Measurements from ENCODE around the gene NHERF2.
A peak's percentile ranks its signal among the peaks of the same experiment; 100 is the strongest.

The NHERF2 gene

GRCh38 chr16:2040787-2041522 lies 14.3 kb downstream of the NHERF2 start:
- no peak for DNase-seq

DNA sequence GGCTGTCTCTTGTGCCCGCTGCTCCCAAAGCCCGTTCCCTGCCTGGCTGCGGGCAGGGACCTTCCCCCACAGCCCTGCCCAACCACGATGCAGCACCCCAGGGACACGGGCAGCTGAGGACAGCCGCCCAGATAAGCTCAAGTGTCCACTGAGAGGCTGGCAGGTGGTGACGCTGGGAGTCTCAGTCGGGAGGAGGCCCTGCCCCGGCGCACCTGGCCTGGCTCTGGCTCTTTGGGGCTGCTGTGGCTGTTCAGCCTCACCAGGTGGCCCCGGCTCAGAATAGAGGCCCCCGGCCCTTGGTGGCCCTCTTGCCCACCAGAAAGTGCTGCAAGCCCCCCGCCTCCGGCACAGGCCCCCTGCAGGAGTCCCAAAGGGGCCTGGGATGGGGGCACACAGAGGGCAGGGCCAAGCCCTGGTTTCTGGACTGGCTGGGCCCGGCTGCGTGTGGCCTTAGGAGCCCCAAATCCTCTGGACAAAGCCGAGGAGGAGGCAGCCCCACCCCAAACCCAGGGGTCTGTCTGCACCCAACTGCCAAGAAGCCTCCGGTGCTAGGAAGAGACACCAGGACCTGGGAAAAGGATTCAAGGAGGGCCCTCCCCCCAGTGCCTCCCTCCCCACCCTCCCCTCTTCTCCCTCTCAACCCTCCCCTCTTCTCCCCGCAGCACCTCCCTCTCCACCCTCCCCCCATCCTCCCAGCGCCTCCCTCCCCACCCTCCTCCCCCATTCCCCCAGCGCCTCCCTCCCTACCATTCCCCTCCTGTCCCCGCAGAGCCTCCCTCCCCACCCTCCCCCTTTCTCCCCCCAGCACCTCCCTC lies 15.7 kb downstream of the NHERF2 start:
- DNase-seq = no peak
- ATAC-seq = no peak

More at GRCh38 chr16:2040787-2041522, 14.3 kb downstream of the NHERF2 start:
- no peak for ATAC-seq

DNA sequence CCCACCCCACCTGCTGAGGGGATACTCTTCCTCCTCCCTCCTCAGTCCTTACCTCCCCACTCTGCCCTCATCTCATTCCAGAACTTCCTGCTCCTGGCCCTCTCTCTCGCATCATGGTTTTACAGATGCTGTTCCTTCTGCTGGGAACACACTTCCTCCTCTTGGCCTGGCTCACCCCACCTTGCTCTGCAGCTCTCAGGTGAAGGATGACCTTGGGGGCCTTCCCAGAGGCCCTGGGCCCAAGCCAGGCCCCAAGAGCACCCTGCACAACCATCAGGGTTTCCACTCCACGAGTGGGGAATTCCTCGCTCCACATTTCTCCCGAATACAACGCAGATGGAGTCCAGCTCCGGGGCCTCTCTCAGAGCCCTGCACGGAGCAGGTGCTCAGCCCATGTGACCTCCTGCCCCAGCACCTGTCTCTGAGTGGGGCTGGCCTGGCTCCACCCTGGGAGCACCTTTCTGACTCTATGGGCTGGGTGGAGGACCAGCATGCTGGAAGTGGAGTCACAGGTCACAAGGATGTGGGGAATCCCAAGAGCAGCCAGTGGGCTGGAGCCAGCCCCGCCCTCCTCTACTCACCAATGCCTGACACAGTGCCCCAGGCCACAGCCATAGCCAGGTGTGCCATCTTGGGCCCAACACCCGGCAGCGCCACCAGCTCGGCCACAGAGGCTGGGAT lies 16.4 kb downstream of the NHERF2 start:
- ATAC-seq (no peak), DNase-seq (no peak)

DNA sequence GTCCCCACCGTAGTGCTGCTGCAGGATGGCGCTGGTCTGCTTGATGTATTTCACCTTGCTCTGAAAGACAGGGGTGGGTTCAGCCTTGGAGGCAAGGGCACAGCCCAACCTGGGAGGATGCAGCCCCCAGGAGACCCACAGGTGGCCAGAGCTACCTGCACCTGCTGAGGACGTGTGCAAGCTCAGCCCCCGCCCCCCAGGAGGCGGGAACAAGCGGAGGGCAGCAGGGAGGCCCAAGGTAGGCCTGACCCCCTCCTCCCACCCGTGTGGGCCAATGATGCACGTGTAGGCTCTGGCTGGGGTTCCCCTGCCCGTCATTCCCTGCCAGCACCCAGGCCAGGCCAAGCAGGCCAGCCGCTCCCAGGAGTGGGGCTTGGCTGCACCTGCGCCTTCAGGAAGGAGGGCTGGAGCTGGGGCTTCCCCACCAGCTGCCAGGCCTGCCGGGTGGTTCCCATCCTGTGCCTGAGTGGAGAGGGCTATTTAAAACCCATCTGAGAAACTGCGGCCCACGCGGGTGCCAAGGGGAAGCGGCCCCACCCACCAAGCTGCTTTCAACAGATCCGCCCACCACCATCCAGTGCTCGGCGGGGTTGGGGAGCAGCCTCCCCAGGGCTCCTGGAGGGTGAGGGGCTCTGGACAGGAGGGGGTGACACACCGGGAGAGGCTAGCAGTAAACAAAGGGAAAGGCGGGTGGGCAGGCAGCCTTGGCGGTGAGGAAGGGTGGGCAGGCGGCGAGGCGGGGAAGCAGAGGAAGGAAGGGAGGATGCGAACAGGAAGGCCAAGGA lies 17.2 kb downstream of the NHERF2 start:
- no peak for ATAC-seq
- no peak for DNase-seq

- ATAC-seq (no peak), DNase-seq (no peak)
Measured at GRCh38 chr16:2044541-2044940, 17.8 kb downstream of the NHERF2 start.

- no peak for DNase-seq
- ATAC-seq = no peak
Measured at GRCh38 chr16:2045965-2046892, 19.5 kb downstream of the NHERF2 start.

- DNase-seq (no peak), ATAC-seq (no peak)
Measured at GRCh38 chr16:2046893-2047329, 20.2 kb downstream of the NHERF2 start.

DNA sequence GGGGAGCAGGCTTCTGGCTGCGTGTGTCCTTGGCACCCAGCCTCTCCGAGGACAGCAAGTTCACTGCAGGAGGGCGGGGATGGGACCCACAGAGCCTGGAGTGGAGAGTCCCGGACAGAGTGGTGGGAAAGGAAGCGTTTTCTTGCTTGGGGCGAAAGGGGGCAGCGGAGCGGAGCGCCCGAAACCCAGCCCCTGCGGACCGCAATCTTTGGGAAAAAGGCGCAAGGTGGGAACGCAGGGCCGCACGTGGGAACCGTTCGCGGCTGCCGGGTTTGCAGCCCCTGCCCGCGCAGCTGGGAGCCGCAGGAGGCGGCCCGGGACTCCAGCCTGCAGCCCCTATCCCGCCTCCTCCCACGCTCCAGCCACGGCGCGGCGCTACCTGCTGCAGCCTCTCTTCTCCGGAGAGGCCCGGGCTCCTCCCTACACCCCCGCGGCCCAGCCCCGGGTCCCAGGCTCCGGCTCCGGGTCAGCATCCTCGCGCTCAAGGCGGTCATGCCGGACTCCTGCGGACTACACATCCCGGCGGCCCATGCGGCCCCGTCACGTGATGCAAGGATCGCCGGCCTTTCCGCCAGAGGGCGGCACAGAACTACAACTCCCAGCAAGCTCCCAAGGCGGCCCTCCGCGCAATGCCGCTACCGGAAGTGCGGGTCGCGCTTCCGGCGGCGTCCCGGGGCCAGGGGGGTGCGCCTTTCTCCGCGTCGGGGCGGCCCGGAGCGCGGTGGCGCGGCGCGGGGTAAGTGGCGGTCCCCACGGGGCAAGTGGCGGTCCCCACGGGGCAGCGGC lies 20.8 kb downstream of the NHERF2 start, which contains the start of the genes NTHL1 and TSC2:
TSS of gene NTHL1 (minus strand) at position 505 of the 786 bp plus-strand sequence. CDS start at position 494, 11 bp downstream.
TSS of gene TSC2 (plus strand) at position 656 of the 786 bp plus-strand sequence. CDS start 631 bp downstream, outside the sequence.
- peak; percentile 96 for DNase-seq
- peak; percentile 98 for ATAC-seq

DNA sequence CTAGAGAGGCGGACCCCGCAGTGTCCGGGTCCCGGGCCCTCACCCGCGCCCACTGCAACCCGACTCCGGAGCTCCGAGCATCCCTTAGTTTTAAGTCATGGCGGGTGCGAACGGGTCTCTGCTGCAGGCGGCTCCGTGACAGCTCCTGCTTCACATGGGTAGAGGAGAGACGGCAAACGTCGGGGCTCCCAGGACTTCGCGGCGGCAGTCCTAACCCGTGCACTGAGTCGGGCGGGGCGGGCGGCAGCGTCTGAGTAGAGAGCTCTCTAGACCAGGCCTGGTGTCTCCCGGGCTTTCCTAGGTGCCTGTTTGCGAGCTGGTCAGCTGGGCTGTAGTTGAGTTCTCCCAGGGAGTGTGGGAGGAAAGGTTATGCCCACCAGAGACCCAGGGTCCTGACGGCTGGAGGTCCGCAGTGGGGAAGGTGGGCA lies 21.4 kb downstream of the NHERF2 start:
- DNase-seq = no peak
- ATAC-seq = no peak

DNA sequence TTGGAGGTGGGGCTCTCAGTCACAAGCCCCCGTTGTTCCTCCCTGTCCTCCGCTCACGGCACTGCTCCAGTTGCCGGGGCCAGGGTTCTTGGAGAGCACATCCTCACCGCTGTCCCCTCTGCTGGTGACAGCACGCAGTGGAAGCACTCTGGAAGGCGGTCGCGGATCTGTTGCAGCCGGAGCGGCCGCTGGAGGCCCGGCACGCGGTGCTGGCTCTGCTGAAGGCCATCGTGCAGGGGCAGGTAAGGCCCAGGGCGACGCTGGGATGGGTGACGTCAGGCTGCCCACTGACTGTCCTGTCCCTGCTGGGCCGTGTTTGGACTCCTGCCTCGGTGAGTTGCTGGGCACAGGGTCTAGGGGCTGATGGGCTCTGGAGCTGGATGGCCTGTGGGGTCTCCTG lies 26.5 kb downstream of the NHERF2 start:
- ATAC-seq (no peak), DNase-seq (no peak)

DNA sequence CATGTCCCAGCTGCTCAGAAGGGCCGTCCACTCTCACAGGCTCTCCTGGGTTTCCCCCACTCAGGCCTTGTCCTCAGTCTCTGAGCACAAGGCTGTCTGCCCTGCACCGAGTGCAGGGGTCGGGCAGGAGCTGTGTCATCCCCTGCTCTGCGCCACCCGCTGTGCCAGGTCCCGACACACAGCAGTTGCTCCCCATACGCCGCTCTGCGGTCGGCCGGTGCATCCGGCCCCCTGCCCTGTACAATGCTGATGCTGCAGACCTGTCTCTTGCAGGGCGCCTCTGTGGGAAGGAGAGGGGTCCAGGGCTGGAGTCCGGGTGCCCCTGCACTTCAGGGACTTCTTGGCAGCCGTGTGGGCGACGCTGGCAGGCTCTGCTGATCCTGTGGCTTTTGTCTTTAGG lies 27.2 kb downstream of the NHERF2 start:
- DNase-seq (no peak), ATAC-seq (no peak)

DNA sequence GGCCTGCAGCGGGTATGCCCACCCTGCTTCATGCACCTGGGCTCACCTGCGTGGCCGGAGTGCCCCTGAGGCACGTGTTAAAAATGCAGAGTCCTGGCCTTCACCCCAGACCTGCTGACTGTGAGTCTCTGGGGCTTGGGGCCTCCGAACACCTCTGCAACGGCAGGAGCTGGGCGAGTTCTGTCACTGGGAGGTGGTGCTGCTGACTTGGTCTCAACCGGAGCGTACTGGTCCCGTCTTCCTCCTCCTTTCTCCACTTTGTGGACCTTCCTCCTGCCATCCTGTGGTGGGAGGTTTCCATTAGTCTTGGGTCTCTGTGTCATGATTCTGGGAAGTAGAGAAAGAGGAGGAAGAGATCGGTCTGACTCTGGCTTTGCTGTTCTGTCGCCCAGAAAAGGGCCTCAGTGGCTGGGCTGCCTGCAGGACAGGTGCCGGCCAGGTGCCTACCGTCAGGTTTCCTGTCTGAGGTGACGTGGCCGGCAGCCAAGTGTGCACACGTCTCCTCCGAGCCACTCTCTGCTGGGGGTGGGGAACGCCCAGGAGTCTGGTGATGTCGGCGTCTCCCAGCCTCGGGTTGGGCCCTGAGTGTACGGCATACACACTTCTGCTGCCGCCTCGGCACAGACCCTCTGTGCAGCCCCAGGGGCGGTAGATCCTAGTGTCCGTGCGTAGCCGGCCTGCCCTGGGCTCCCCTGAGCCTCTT lies 28.0 kb downstream of the NHERF2 start:
- ATAC-seq = no peak
- no peak for DNase-seq

- ATAC-seq (no peak), DNase-seq (no peak)
Measured at GRCh38 chr16:2056077-2056476, 29.4 kb downstream of the NHERF2 start.

DNA sequence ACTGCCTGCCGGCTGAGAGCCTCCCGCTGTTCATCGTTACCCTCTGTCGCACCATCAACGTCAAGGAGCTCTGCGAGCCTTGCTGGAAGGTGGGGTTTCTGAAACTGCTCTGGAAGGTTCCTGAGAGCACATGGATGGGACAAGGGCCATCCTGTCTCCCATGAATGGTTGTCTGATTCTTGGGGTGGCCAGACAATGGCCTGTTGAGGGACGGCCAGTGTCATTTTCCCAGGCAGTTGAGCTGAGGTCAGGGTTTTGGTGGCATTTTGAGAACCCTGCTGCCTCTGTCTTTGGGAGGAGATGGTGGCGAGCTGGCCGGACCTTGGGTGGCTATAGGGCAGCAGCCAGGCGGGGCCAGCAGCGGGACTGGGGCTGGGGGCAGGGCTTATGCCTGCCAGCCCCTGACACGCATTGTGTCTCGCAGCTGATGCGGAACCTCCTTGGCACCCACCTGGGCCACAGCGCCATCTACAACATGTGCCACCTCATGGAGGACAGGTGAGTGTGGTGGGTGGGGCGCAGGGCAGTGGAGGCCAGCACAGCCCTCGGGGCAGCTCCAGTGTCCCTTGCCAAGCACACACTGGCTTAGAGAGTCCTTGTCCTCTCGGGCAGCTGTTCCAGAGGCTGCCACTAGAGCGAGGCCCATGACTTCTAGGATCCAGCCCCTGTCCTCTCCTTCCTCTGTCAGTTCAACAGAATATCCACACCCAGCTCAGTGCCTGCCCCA lies 30.1 kb downstream of the NHERF2 start:
- no peak for ATAC-seq
- DNase-seq = no peak

DNA sequence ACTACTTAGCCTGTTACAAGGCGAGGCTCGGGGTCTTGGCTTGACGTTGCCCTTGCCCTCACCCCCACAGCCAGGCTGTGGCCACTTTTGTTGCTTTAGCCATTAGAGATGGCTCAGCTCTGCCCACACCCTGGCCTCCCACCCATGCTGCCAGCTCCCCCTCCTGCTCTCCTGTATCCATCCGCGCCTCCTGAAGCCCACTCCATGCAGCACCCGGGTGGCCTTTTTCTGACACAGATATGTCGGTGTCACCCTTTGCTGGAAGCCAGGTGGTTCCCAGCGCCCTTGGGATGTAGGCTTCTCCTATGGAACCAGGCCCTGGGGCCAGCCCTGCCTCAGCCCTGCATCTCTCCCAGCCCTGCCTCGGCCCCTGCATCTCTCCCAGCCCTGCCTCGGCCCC lies 30.7 kb downstream of the NHERF2 start:
- ATAC-seq = no peak
- DNase-seq = no peak

DNA sequence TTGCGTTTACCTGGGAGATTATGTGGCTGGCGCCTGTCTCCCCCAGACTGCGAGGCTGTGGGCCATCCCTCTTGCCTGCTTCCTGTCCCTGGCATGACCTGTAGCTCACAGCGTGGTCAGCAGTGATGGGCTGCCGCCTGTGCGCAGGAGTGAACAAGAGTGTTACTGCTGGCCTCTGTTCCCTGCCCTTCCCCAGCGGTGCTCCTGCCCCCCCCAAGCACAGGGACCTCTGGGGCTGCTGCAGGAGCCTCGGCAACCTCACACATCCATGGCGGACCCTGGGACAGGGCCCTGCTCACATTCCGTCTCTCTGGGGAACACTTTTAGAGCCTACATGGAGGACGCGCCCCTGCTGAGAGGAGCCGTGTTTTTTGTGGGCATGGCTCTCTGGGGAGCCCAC lies 31.7 kb downstream of the NHERF2 start:
- DNase-seq (no peak), ATAC-seq (no peak)

- no peak for ATAC-seq
- DNase-seq = no peak
Measured at GRCh38 chr16:2058872-2059271, 32.2 kb downstream of the NHERF2 start.

DNA sequence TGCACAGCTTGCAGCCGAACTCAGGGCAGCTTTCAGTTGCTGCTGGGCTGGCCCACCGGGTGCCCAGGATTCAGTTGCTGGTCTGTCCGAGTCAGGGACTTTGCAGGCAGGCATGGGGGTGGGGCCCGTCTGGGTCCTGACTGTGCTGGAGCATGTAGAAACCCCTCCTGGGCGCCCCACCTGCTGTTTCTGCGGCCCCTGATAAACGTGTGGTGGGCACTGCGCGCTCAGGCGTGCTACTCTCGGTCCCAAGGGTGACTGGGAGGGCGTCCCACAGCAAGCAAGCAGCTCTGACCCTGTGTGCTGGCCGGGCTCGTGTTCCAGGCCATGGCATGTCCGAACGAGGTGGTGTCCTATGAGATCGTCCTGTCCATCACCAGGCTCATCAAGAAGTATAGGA lies 33.6 kb downstream of the NHERF2 start:
- ATAC-seq (no peak), DNase-seq (no peak)

- ATAC-seq (no peak), DNase-seq (no peak)
Measured at GRCh38 chr16:2061023-2061422, 34.3 kb downstream of the NHERF2 start.
